ENCODE data around the gene RAB6B.

DNA sequence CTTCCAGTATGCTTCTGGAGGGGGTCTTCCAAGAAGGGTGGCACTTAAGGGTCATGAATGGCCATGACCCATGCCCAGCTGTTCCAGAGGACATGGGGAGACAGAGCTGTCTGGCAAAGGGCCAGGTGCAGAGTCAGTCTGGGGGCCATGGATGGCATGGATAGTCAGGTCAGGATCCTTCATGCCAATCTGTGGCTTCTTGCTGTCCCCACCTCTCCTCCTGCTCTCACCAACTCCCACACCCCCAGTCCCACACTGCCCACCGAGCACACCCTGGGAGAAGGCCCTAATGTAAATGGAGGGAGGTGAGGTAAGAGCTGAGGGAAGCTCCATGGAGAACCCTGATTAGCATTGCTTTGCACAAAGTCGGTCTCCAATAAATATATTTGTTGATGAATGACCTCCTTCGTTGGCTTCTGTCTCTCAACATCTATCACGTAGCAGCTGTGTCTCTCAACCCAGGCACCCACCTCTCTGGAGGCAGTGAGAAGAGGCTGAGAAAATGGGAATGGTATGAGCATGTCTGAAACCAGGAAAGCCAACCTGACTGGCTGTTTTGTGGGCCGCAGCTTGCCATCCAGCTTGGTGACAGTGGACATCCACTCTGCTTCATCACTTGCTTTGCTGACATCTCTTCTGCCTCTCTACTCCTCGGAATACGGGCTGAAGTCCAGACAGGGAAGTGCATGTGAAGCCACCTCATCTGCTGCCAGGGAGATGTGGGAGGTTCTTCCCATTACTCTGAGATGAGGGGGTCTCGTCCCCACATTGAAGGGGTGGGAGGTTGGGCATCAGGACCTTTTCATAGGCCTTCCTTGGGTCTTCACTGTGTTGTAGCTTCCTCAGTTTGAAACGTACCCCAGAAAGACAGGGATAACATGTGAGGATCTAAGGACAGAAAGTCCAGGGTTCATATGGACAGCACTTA, 37.7 kb upstream of the RAB6B start:
- TF ChIP-seq ZFP30 (CRISPR knock-in tag; IDR thresholded peaks at IDR 0.05): no peak
- no peak for TF ChIP-seq TOX (CRISPR knock-in tag; IDR thresholded peaks at IDR 0.05; ENCODE audit: borderline replicate concordance)
- TF ChIP-seq, protein P1, sequence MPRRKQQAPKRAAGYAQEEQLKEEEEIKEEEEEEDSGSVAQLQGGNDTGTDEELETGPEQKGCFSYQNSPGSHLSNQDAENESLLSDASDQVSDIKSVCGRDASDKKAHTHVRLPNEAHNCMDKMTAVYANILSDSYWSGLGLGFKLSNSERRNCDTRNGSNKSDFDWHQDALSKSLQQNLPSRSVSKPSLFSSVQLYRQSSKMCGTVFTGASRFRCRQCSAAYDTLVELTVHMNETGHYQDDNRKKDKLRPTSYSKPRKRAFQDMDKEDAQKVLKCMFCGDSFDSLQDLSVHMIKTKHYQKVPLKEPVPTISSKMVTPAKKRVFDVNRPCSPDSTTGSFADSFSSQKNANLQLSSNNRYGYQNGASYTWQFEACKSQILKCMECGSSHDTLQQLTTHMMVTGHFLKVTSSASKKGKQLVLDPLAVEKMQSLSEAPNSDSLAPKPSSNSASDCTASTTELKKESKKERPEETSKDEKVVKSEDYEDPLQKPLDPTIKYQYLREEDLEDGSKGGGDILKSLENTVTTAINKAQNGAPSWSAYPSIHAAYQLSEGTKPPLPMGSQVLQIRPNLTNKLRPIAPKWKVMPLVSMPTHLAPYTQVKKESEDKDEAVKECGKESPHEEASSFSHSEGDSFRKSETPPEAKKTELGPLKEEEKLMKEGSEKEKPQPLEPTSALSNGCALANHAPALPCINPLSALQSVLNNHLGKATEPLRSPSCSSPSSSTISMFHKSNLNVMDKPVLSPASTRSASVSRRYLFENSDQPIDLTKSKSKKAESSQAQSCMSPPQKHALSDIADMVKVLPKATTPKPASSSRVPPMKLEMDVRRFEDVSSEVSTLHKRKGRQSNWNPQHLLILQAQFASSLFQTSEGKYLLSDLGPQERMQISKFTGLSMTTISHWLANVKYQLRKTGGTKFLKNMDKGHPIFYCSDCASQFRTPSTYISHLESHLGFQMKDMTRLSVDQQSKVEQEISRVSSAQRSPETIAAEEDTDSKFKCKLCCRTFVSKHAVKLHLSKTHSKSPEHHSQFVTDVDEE (CRISPR knock-in tag; IDR thresholded peaks at IDR 0.05): no peak

Data from SK-N-SH treated with all-trans-retinoic acid at 6 μM for 48 hours (cell line).